Measurements from ENCODE around the gene ZFR2.
A peak's percentile ranks its signal among the peaks of the same experiment; 100 is the strongest.

The ZFR2 gene

GRCh38 chr19:3793799-3794198, 75.0 kb downstream of the ZFR2 start:
- peaks cover 17% of the 10 kb centered on the region for H3K4me1 ChIP-seq
- no peak for TF ChIP-seq Cebpa-rat (IDR thresholded peaks at IDR 0.05)
- no peak overlapping the region for H3K9ac ChIP-seq
- no peaks in the 10 kb centered on the region for H3K27me3 ChIP-seq
- H3K4me2 ChIP-seq = no peak overlapping the region
- no peak overlapping the region for H3K27ac ChIP-seq
- peaks cover 22% of the 10 kb centered on the region for H3K9me3 ChIP-seq
- no peaks in the 10 kb centered on the region for H4K20me1 ChIP-seq
- no peak overlapping the region for H3K4me3 ChIP-seq
- H3K36me3 ChIP-seq = no peaks in the 10 kb centered on the region

DNA sequence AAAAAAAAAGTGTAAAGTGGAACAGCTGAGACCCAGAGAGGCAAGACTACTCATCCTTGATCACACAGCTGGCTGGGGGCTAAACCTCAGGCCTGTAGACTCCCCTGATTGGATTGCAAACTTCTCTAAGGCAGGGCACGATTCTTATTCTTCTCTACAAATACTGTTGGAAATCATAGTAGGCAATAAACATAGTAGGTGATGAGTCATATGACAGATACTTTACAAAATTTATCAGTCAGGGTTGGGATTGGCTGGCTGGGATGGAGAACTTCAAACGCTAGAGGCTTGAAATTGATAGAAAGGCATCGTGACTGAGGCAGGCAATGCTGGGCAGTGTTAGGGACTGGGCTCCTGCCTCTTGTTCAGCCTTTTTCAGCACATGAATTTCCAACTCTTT, 76.7 kb downstream of the ZFR2 start:
- TF ChIP-seq Cebpa-rat (IDR thresholded peaks at IDR 0.05) = no peak
- Histone ChIP-seq H3K4me1 (peaks cover 6% of the 10 kb centered on the region), H3K27me3 (peaks cover 2% of the 10 kb centered on the region; the same call in 1 of the 2 replicates), H3K36me3 (no peaks in the 10 kb centered on the region), H3K9ac (no peak overlapping the region), H3K9me3 (peaks cover 19% of the 10 kb centered on the region), H3K27ac (no peak overlapping the region), H3K4me3 (no peak overlapping the region), H4K20me1 (no peaks in the 10 kb centered on the region), H3K4me2 (no peak overlapping the region)

GRCh38 chr19:3790941-3791340, 77.9 kb downstream of the ZFR2 start:
- TF ChIP-seq Cebpa-rat (IDR thresholded peaks at IDR 0.05) = no peak
- peaks cover 6% of the 10 kb centered on the region for H3K4me1 ChIP-seq
- H3K27ac ChIP-seq = no peak overlapping the region
- H3K9me3 ChIP-seq = peaks cover 9% of the 10 kb centered on the region
- no peak overlapping the region for H3K4me2 ChIP-seq
- no peak overlapping the region for H3K4me3 ChIP-seq
- H3K9ac ChIP-seq = no peak overlapping the region
- no peaks in the 10 kb centered on the region for H3K36me3 ChIP-seq
- peaks cover 13% of the 10 kb centered on the region for H3K27me3 ChIP-seq
- no peaks in the 10 kb centered on the region for H4K20me1 ChIP-seq

DNA sequence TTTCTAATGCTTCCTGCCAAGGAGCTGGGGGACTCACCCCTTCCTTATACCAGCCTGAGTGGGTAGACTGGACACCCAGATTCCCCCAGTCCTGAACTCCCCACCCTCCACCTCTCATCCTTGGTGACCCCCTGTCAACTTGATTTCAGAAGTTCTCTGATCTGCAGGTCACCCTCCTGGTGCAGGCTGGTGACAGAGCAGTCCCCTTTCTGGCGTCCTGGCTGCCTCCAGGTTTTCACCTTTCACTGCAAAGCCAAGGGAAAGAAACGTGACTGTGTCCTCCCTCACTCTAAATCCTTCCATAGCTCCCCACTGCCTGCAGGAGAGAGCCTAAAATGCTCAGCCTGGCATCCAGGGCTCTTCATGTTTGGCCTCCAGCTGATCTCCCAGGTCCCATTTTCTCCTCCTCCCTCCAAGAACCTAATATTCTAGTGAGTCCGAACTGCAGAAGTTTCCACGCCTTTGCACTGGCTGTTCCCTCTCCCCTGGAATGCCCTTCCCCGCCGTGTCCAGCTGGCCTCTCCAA, 78.6 kb downstream of the ZFR2 start:
- Histone ChIP-seq H3K27ac (no peak overlapping the region), H3K4me2 (no peak overlapping the region), H3K36me3 (no peaks in the 10 kb centered on the region), H3K27me3 (peaks cover 19% of the 10 kb centered on the region), H3K9me3 (peaks cover 9% of the 10 kb centered on the region), H3K4me3 (no peak overlapping the region), H3K9ac (no peak overlapping the region), H4K20me1 (no peaks in the 10 kb centered on the region), H3K4me1 (peaks cover 10% of the 10 kb centered on the region)
- no peak for TF ChIP-seq Cebpa-rat (IDR thresholded peaks at IDR 0.05)

DNA sequence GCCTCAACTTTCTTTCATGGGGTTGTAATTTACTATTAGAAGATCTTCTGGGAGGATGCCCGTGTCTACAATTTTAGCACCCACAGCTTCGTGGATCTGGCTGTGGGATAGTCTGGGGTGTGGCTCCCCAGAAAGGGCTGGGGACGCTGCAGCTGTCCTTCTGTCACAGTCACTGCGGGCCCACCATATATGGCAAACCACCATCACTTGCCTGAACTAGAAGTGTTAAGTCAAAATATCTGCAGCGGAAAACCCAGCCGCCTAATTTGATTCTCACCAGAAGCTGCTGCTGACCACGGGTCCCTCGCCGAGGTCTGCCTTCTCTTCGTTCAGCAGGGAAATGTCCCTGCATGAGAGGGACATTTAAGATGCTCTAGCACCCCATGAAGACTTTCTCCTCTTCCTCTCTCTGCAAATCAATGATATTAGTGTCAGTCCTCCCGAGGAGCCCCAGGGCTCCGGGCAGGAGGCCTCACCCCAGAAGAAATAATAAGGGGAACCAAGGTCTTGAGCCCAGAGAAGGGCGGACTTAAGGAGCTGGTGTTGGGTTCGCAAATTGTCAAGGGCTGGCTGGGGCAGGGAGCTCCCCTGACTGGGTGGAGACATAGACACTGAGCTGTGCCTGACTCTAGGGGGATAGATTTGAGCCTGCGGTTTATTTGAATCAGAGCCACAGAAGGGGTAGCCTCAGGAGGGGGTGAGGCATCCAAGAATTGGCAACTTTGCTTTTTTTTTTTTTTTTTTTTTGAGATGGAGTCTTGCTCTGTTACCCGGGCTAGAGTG, 79.7 kb downstream of the ZFR2 start:
- no peak overlapping the region for H3K4me2 ChIP-seq
- H3K9me3 ChIP-seq = peaks cover 9% of the 10 kb centered on the region
- 0 out of 2 replicates have a peak, but pooled peaks cover 7% of the 10 kb centered on the region for H4K20me1 ChIP-seq
- H3K4me1 ChIP-seq = peaks cover 17% of the 10 kb centered on the region
- no peak overlapping the region for H3K4me3 ChIP-seq
- TF ChIP-seq Cebpa-rat (IDR thresholded peaks at IDR 0.05) = no peak
- H3K9ac ChIP-seq = no peak overlapping the region
- H3K27me3 ChIP-seq = peaks cover 30% of the 10 kb centered on the region
- no peaks in the 10 kb centered on the region for H3K36me3 ChIP-seq
- no peak overlapping the region for H3K27ac ChIP-seq

DNA sequence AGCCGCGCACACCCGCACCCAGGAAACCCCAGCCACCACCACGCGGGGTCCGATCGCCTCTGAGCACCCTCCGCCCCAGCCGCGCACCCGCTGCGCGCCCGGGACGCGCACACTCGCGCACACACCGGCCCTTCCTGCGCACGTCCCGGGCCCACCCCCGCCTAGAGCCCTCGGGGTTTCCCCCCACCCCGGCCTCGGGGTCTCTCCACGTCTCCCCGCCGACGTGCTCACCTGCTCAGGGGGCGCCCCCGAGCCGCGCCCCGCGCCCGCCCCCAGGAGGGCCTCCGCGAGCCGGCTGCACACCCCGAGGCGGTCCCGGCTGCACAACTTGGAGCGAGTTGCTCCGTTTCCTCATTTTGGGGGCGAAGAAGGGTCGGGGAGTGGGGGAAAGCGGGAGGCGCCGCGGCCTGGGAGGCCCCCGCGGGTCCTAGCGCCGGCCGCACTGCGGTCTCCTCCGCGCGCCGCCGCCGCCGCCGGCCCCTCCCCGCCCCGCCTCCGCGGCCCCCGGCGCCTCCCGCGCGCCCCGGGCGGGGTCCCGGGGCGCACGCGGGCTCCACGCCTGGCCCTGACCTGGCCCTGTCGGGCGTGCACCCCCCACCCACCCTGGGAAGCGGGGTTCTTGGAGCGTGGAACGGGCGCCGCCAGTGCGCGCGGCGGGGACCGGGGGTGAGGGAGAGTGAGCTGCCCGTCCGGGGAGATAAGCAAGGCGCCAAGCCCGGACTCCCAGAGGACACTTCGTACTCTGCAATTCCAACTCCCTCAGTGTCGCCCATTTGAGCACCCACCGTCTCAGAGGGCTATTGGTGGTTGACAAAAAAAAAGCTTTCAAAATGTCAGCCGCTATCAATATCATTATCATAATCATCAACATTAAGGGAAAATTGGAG, 82.7 kb downstream of the ZFR2 start, which contains the start of gene MATK:
TSS of gene MATK (minus strand) at position 444 of the 887 bp plus-strand sequence. CDS start 1,246 bp downstream, outside the sequence.
- no peak for TF ChIP-seq Cebpa-rat (IDR thresholded peaks at IDR 0.05)
- H3K27me3 ChIP-seq = peaks cover 38% of the 10 kb centered on the region
- peaks cover 16% of the 10 kb centered on the region for H3K4me1 ChIP-seq
- H3K9me3 ChIP-seq = peaks cover 24% of the 10 kb centered on the region
- H3K9ac ChIP-seq = no peak within 1 kb of the TSS
- 0 out of 2 replicates have a peak, but pooled peaks cover 7% of the 10 kb centered on the region for H4K20me1 ChIP-seq
- no peak within 1 kb of the TSS for H3K4me2 ChIP-seq
- H3K36me3 ChIP-seq = no peaks in the 10 kb centered on the region
- H3K27ac ChIP-seq = no peak within 1 kb of the TSS
- no peak within 1 kb of the TSS for H3K4me3 ChIP-seq

DNA sequence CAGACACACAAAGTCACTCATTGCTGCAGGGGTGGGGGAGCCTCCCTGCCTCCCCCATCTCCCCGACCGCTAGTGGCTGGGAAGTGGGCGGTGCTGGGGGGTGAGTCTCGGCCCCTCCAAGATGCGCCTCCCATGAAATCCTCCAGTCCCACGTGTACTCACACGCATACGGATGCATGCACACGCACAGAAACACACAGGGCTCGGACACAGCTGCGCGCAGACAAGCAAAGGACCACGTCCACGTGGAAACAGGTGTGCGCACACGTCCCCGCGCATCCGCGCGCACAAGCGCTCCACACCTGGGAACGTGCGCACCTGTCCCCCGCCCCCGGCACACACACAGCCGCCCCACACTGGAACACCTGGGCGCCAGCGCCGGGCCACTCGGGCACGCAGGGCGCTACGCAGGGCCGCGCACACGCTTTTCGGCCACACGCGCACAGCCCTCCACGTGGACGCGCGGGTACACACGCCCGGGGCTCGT, 83.3 kb downstream of the ZFR2 start:
- peaks cover 24% of the 10 kb centered on the region for H3K9me3 ChIP-seq
- no peak overlapping the region for H3K9ac ChIP-seq
- H3K4me3 ChIP-seq = no peak overlapping the region
- TF ChIP-seq Cebpa-rat (IDR thresholded peaks at IDR 0.05) = no peak
- 0 out of 2 replicates have a peak, but pooled peaks cover 7% of the 10 kb centered on the region for H4K20me1 ChIP-seq
- H3K4me1 ChIP-seq = peaks cover 10% of the 10 kb centered on the region; the same call in 1 of the 2 replicates
- H3K27ac ChIP-seq = no peak overlapping the region
- H3K36me3 ChIP-seq = no peaks in the 10 kb centered on the region
- H3K4me2 ChIP-seq = no peak overlapping the region
- peaks cover 38% of the 10 kb centered on the region for H3K27me3 ChIP-seq

GRCh38 chr19:3784607-3785450, 84.0 kb downstream of the ZFR2 start:
- no peak overlapping the region for H3K9ac ChIP-seq
- peak overlapping the region; percentile 28 for H3K4me2 ChIP-seq
- no peaks in the 10 kb centered on the region for H3K36me3 ChIP-seq
- no peak overlapping the region for H3K27ac ChIP-seq
- H3K4me1 ChIP-seq = peaks cover 10% of the 10 kb centered on the region; the same call in 1 of the 2 replicates
- 0 out of 2 replicates have a peak, but pooled peaks cover 7% of the 10 kb centered on the region for H4K20me1 ChIP-seq
- no peak overlapping the region for H3K4me3 ChIP-seq
- no peak for TF ChIP-seq Cebpa-rat (IDR thresholded peaks at IDR 0.05)
- peaks cover 24% of the 10 kb centered on the region for H3K9me3 ChIP-seq
- H3K27me3 ChIP-seq = peaks cover 38% of the 10 kb centered on the region

Data from BLaER1 (cell line).